NCI-H345 (cell line): ENCODE measurements around the gene ST8SIA5.

Experiments
- DNase-seq: peaks from one replicate; lab custom pipeline; 2025; lab: John Stamatoyannopoulos, UW

The ST8SIA5 gene

DNA sequence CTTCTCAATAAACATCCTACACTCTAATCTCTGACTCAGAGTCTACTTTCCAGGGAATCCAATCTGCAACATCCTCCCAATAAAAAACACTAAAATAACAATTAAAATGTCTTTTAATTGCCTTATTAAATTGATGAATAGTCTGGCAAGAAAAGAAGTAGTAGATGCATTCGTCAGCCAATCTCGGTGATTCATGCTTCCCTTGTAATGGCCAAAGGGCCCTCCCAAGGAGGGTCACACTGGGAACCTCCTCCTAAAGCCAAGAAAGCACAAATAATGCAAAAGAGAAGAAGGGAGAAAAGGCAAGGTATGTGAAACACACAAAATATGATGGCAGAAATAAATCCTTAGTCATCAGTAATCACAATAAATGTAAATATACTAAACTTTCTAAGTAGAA, 16.8 kb downstream of the ST8SIA5 start:
- DNase-seq, result no peak

DNA sequence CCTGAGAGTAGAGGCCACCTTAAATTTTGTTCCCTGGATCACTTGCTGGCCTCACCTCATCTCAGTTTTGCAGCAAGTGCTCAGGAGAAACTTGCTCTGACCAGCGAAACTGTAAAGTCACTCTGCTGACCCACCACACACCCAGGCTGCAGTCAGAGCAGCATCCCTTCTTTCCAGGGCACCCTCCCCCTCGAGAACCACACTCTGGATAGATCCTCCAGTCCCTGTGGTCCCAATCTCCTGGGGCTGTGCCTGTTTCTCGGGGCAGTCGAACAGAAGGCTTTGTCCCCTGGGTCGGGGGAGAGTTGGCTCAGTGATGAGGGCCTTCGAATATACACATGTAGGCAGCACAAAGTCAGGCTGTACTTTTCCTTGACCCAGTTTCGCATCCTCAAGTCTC, 18.4 kb downstream of the ST8SIA5 start:
- DNase-seq, result no peak

DNA sequence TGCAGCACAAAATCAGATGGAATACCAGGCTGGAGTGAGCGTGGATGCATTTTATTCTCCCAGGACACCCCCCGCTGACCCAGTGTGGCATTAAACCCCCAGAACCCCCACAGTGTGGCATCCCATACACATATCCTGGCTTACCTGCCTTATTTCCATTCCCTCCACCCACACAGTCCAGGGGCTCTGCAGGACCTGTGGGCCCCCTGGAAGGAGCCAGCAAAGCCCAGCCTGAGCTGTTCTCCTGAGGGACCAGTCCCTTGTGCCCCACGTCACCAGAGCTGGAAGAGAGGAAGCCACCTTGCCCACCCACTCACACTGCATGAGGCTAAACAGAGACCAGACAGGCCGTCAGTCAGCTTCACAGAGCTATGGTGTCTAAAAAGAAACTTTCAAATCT, 20.1 kb downstream of the ST8SIA5 start:
- DNase-seq, result no peak

DNA sequence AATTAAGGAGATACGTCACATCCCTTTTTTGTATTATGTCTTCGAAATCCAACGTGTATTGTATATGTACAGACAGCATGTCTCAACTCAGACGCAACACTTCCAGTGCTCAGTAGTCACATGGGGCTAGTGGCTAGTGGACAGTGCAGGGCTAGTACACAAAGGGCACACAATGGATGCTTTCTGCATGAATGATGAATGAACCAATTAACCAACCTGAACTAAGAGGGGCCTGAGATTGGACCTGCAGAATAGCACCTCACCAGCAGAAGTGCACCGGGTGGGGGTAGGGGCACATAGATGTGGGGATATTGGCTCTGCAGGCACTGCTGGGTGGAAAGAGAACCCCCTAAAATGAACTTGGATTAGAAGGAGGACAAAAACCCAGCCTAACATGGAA, 20.7 kb downstream of the ST8SIA5 start:
- no peak for DNase-seq

DNA sequence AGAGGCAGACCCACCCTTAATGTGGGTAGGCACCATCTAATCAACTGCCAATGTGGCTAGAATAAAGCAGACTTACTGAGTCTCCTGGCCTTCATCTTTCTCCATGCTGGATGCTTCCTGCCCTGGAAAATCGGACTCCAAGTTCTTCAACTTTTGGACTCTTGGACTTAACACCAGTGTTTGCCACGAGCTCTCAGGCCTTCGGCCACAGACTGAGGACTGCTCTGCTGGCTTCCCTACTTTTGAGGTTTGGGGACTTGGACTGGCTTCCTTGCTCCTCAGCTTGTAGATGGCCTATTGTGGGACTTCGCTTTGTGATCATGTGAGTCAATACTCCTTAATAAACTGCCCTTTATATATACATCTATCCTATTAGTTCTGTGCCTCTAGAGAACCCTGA, 21.9 kb downstream of the ST8SIA5 start:
- DNase-seq, result no peak

DNA sequence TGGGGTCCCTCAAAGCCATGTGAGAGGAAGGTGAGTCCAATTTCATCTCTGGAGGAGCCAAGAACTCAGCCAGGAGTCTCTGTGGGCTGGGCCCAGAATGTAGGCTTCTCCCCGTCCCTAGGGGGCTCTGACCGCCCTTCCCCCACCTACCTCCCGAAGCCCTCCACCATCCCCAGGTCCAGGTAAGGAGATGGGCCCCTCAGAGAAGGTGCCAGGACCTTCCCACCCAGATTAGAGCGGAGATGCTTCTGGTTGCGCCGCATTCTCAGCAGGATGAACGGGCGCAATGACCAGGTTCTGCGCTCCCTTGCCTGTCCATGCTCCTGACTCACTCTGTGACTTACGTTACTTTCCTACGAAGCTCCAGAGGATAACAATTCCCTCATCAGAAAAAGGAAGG, 23.0 kb downstream of the ST8SIA5 start:
- no peak for DNase-seq

DNA sequence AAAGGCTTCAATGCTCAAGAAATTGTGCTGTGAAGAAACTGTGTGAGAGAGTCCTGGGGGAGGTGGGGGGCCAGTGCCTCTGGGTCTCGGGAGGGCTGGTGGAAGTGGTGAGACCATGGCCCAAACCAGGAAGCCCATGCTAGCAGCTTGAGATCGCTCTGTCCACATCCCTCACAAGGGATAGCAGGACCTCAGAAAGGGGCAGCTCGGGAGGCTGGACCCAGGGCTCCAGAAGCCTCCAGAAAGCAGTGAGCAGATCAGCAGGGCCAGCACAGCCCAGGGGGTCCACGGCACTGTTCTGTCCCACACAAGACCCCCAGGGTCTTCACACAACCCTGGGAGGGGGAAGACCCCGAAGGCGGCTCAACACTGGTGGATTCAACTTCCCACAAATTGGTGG, 24.1 kb downstream of the ST8SIA5 start:
- no peak for DNase-seq

DNA sequence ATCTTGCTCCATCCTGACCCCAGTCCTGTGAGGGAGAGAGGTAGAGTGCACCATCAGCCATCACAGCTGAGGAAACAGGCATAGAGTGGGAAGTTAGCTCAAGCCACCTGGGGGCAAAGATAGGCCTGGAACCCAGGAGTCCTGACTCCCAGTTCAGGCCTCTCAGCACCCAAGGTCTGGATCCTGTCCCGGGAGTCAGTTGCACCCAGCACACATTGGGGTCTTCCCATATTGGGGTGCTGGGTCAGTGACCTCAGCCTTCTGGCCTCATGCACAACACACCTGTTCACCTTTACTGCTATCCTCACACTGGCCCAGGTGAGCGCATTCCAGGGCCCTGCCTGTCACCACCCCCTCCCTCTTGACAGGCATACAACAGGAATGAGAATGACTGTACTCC, 24.7 kb downstream of the ST8SIA5 start:
- DNase-seq, result no peak

DNA sequence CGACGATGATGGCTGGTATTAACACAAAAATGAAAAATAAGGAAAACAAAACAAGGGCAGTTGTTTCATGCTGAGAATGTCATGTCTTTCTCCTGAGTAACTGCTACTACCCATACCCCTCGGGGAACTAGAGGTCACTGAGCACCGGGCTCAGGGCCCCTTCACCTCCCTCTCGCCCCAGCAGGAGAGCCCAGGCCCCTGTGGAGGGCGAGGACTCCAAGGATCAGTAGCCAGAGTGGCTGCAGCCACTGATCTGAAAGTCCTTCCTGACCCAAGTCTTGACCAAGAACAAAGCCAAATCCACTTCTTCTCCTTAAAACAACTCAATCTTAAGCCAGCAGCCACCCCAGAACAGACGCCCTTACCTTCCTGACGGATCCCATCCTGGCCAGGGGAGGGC, 25.5 kb downstream of the ST8SIA5 start:
- no peak for DNase-seq

DNA sequence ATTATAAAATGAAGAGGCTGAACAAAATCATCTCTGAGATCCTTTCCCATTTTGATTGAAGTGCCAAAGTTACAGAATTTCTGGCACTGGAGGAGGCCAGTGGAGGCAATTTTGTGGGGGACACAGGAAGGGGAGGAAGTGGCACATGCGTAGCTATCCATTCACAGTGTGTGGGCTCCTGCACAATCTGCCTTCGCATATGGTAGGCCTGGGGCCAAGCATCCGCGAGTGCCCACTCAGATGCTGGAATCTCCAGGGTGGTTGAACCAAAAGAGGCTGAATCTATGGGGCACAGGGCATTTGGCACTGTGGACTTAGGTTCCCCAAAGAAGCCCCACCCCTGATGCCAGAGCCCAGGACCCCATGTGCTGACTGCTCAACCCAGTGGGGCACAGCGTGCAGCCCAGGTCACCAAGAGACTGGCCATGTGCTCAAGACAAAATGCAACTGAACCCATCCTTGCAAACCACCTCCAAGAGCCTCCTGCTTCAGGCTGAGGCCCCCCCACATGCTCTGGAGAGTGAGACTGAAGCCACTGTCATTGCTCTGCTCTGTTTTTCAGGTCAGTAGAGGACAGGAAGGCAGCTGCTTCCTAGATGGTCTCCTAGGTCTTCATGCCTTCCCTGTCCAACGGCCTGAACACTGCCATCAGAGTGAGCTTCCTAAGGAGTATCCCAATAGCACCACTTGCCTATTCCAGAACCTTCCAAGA, 28.5 kb downstream of the ST8SIA5 start:
- DNase-seq, result no peak

DNA sequence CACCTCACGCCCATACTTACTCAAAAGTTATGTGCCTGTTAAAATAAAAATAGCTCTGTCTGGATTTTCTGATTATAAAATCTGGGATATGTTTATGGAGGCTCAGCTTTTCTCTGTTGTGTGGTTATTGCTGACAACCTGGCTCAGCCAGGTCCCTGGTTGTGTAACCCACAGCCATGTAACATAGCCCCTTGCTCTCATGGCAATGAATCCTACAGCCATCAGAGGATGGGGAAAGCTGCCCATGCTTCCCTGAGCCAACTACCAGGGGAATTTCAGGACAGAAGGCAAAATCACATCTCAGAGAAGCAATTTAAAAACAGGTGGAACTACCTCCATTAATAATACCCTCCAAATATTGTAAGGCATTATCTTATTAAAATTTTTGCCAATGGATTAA, 29.7 kb downstream of the ST8SIA5 start:
- no peak for DNase-seq

DNA sequence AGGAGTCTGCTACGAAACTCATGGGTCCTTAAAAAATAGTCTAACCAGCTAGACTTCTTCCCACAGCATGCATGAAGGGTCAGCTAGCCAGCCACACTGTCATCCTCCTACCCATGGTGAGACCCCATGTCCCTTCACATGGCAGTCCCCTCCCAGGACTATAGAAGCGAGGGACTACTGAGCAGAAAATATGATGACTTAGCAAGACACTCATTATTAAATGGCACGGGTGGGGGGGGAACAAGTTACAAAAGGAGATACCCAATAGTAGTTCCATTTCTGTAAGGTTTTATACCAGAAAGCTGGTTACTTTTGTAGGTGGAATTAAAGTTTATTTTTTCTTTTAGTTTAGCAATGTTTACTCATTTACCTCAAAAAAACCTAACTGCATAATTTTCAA, 31.5 kb downstream of the ST8SIA5 start:
- no peak for DNase-seq

DNA sequence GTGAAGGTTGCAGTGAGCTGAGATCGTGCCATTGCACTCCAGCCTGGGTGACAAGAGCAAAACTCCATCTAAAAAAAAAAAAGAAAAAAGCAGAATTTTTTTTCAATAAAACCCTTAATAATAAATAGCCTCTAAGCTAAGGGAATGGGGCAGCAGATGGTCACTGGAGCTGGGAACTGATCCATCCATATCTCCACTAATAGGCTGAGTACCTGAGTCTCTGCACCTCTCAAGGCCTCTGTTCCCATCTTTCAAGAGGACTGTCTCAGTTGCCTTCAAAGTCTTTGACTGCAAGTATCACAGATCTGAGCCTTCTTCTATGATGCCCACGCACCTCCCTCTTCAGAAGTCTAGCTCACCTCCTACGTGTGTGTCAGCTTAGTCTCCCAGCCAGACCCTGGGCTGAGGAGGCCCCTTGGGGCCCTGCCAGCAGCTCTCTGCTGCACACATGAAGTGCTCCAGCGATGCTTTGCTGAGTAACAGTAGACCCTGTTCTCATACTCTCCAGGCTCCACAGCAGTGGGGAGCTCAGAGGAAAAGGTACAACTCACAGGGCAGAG, 32.9 kb downstream of the ST8SIA5 start:
- DNase-seq, result no peak

DNA sequence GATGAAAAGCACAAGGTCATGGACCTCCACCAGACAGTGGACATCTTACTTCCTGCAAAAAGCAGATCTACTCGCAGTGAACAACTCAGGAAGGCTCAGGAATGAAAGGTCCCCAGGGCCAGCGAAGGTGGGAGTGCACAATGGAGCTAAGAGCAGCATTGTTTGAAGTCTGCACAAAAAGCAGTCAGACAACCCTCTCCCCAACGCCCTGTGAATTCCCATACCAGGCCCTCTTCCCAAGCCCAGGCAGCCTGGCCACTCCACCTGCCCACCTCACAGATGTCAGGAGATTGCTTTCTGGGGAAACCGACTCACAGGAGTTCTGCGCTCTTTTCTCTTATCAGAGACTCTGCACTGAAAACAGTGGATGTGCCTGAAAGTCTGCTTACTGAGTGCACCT, 34.8 kb downstream of the ST8SIA5 start:
- DNase-seq, result no peak

DNA sequence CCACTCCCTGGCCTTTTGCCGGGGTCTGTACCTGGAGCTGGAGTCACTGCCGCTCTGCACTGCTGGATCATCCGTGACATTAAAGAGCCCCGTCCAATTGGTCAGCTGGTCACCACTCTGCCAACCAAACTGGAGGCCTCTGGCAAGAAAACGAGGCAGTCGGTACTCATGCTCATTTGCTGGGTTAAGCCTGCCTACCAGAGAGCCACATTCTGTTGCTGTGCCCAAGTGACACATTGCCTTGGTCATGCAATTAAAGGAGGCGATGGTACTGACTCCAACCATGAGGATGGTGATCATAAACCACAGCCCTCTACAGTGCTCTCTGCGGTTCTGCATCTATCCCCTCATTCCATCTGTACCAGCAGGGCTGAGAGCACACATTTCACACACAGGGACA, 35.5 kb downstream of the ST8SIA5 start:
- no peak for DNase-seq

DNA sequence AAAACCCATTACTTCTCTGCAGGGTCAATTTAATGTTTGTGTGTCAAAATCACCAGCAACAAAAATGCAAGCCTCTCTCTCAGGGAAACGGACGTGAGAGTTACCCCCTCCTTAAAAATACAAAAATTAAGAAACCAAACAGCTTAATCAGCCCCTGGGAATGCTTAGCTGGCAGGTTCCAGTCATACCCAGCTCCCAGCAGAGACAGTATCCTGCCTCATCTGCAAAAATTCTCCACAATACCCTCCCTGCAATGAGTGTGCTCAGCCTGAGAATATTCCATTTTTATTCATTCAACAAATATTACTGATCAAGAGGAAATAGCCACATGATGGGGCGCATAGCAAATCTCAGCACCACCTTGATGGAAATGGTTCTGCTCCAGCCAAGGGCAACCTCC, 36.3 kb downstream of the ST8SIA5 start:
- DNase-seq, result no peak

DNA sequence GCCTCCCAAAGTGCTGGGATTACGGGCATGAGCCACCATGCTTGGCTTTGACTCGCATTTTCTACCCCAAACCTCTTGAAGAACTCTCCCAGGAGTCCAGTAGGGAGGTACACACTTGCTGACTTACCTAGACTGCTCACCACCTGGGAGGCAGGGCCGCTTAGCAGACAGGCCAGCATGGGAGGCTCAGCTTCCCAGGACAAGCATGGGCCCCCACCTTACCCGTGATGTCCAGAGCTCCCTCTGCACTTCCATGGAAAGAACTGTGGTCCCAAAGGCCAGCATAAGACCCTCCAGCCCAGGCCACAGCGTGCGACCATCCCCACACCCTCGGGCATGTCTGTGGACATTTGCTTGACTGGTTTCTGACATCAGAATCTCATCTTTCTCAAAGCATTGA, 36.8 kb downstream of the ST8SIA5 start:
- DNase-seq, result no peak

DNA sequence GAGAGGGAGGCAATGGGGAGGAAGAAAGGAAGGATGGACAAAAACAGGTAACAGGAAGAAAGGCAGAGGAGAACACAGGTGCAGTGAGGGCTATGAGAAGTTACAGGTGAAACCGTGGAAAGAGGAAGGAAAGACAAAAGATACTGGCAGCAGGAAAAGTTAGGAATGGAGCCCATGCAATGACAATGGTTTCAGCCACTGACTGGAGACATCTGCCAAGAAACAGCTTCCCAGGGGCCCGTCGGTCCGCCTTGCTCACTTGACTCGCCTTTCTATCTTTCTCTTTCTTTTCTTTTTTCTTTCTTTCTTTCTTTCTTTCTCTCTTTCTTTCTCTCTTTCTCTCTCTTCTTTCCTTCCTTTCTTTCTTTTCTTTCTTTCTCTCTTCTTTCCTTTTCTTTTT, 37.5 kb downstream of the ST8SIA5 start:
- DNase-seq, result no peak

DNA sequence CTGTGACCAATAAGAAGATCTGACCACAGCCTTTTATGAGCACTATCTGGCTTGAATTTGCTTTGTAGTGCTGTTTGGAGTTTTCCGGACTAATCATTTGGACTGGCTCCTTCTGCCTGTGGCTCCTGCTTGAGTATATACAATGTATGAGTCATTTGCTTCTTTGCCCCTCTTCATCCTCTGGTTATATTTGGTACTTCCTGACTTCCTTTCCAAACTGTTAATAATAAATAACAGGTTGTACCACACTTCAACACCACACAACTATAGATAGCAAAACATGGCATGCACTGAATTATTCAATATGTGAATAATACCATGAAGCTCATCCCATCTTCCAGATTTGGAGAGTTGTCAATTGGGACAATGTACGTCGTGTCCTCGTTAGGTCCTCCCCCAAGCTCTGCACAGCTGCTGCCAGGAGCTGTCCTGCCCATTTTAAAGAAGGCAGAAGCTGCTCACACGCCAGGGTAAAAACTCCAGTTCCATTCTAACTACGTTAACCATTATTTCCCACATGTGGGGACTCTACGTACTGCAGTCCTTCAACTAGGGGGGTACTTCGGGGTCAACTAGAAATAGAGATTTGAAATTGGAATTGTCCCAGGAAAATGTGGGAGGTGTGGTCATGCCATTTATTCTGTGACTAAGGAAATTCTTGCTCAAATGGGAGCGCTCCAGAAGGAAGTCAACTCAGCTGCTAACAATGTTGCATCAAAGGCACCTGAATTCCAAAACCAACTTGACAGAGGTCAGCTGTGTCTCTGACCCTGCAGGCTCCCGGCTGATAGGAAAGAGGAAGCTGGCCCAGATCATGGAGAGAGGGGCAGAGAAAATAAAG, 38.1 kb downstream of the ST8SIA5 start:
- no peak for DNase-seq

DNA sequence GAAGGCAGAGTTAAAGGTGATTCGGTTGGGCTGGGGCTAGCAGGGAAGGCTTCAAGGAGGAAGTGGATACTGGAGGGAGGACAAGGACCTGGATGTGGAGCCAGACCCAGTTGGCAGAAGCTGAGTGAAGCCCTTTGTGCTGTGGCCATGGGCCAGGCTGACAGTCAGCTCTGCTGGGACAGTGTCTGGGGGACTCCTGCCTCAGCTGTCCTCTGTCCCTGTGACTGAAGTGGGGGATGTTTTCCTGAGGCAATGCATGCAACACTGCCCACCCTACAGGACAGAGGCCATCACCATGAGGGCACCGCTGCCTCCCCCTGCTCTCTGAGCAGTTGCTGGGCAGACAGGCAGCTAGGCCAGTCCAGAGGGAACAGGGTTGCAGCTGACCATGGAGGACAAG, 40.0 kb downstream of the ST8SIA5 start:
- DNase-seq, result no peak

DNA sequence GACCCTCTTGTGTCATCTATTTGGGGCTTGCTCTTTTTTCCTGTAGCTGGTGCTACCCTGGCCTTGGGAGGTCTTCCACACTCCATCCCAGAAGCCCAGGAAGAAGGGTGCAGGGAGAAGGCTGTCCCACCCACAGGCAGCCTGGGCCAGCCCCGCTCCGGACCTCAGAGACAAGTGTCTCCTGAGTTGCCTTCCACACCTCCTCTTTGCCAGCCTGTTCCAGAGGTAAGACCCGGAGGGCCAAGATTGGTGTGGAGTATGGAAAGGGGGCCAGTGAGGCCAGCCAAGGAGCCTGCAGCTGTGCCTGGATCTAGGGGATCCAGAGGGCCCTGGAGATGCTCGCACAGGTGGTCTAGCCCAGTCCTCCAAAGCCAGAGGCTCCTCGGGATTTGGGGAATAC, 40.5 kb downstream of the ST8SIA5 start:
- DNase-seq, result no peak

DNA sequence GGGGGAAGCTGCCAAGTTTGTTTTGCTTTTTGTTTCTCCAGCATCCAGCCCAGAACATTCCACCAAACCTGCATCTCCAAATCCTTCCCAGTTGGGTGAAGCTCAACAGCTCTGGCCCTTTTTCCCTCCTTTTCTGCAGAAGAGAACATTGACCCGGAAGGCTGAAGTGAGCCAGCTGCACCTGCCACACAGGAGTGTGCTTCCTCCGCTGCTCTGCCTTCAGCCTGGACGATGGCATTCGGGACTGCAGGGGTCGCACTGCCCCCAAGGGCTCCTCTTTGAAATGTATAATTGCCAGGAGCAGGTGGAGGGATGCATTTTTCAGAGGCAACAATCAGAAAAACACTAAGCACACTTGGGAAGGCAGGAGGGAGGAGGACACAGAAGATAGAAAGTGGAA, 41.8 kb downstream of the ST8SIA5 start:
- DNase-seq, result no peak

DNA sequence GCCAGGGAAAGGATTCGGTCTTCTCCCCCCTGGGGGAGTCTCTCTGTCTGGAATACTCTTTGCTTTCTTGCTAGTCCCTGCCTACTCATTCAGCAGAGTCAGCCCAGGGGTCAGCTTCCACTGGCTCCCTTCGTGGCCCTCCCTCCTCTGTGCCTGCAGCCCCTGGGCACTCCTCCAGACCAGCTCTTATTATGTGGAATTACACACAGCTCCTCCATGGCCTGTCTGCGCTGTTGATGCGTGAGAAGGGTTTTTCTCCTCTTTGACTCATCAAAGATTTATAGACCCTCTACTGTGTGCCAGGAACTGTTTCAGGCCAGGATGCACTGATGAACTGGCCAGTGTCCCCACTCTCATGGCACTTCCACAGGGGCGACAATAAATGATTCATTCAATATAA, 44.4 kb downstream of the ST8SIA5 start:
- no peak for DNase-seq
